Measurements from ENCODE around the gene EPB41L4A. TPM values are rescaled to one million over a fixed set of nuclear protein-coding genes. Genes with fewer than 3 reads are reported as not detected.
A peak's percentile ranks its signal among the peaks of the same experiment; 100 is the strongest.

Gene EPB41L4A
- total RNA-seq, 1 donor from 2014 or later, result 37.7 TPM

DNA sequence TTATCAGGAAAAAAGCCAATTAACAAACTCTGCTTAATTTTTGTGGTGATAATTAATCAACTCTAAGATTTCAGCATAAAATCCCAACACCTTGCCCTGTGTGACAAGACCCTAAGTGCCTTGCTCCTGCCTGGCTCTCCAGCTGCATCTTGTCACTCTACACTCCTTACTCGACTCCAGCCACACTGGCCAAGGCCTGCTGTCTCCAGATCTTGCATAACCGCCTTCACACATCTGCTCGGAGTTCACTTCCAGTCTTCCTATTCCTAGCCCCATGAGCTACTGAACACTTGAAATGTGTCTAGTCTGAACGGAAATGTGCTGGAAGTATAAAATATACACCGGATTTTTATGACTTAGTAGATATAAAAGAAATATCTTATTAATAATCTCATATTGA is 259.6 kb downstream of the EPB41L4A start:
- H3K4me3 Mint-ChIP-seq (ENCODE audit: low read depth), result no peak overlapping the region

DNA sequence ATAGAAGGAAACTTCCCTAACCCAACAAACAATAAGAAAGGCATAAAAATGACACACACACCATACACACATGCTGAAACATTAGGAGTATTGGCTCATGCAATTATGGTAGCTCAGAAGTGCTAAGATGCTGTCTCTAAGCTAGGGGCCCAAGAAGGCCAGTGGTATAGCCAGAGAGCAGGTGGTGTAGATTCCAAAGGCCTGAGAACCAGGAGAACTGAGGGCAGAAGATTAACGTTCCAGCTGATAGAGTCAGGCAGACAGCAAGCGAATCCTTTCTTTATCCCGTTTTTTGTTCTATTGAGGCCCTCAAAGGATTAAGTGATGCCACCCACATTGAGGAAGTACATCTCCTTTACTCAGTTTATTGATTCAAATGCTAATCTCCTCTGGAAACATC is 262.9 kb downstream of the EPB41L4A start:
- no peak overlapping the region for H3K27ac Mint-ChIP-seq
- H3K36me3 Mint-ChIP-seq (ENCODE audit: insufficient read depth), result peaks cover 1% of the 10 kb centered on the region
- TF ChIP-seq, protein P1, sequence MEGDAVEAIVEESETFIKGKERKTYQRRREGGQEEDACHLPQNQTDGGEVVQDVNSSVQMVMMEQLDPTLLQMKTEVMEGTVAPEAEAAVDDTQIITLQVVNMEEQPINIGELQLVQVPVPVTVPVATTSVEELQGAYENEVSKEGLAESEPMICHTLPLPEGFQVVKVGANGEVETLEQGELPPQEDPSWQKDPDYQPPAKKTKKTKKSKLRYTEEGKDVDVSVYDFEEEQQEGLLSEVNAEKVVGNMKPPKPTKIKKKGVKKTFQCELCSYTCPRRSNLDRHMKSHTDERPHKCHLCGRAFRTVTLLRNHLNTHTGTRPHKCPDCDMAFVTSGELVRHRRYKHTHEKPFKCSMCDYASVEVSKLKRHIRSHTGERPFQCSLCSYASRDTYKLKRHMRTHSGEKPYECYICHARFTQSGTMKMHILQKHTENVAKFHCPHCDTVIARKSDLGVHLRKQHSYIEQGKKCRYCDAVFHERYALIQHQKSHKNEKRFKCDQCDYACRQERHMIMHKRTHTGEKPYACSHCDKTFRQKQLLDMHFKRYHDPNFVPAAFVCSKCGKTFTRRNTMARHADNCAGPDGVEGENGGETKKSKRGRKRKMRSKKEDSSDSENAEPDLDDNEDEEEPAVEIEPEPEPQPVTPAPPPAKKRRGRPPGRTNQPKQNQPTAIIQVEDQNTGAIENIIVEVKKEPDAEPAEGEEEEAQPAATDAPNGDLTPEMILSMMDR (IDR thresholded peaks at IDR 0.05; ENCODE audit: unreplicated experiment), result no peak
- H3K4me3 Mint-ChIP-seq (ENCODE audit: low read depth), result no peak overlapping the region
- no peak for DNase-seq (ENCODE audit: low spot score, unreplicated experiment)
- H3K4me1 Mint-ChIP-seq (ENCODE audit: low read depth), result peaks cover 3% of the 10 kb centered on the region
- H3K27me3 Mint-ChIP-seq, result peaks cover 3% of the 10 kb centered on the region
- H3K9me3 Mint-ChIP-seq (ENCODE audit: low read depth), result peaks cover 4% of the 10 kb centered on the region

More for the DNA sequence above, 259.6 kb downstream of the EPB41L4A start:
- Mint-ChIP-seq H3K36me3 (ENCODE audit: insufficient read depth) (peaks cover 15% of the 10 kb centered on the region), H3K9me3 (ENCODE audit: low read depth) (peaks cover 4% of the 10 kb centered on the region), H3K27me3 (peaks cover 3% of the 10 kb centered on the region), H3K4me1 (ENCODE audit: low read depth) (peaks cover 13% of the 10 kb centered on the region), H3K27ac (no peak overlapping the region)
- TF ChIP-seq, protein P1 (IDR thresholded peaks at IDR 0.05; ENCODE audit: unreplicated experiment), result no peak
- DNase-seq (ENCODE audit: low spot score, unreplicated experiment), result no peak

DNA sequence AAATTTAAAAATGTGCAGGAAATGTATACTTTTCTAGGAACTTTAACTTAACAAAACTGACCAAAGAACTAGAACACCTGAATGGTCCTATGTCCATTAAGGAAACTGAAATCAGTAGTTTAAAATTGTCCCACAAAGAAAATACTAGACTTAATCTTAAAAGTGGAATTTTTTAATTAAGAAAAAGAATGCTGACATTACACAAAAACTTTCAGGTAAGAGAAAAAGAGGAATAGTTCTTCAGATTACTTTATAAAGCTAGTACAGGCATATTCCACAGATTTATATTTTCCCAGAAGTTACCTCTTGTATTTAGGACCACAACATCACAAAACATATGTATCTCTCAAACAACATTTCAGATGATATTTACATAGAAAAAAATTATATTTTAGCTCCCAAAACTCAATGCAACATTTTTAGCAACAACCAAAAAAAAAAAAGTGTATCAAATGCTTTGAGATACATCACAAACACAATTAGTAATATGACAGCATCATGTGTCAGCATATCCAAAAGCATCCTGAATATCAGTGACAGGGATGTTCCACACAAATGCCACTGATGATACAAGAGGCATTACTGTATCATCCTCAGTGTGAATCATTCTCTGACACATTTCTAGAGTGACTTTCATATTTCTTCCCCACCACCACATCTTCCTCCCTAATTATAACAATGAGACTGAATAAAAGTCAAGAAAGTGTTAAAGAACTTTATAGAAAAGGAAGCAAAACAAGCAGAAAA is 264.0 kb downstream of the EPB41L4A start:
- DNase-seq (ENCODE audit: low spot score, unreplicated experiment), result no peak
- TF ChIP-seq, protein P1 (IDR thresholded peaks at IDR 0.05; ENCODE audit: unreplicated experiment), result no peak
- Mint-ChIP-seq H3K36me3 (ENCODE audit: insufficient read depth) (no peaks in the 10 kb centered on the region), H3K4me1 (ENCODE audit: low read depth) (no peaks in the 10 kb centered on the region), H3K9me3 (ENCODE audit: low read depth) (peaks cover 7% of the 10 kb centered on the region), H3K4me3 (ENCODE audit: low read depth) (no peak overlapping the region), H3K27ac (no peak overlapping the region), H3K27me3 (peaks cover 3% of the 10 kb centered on the region)

DNA sequence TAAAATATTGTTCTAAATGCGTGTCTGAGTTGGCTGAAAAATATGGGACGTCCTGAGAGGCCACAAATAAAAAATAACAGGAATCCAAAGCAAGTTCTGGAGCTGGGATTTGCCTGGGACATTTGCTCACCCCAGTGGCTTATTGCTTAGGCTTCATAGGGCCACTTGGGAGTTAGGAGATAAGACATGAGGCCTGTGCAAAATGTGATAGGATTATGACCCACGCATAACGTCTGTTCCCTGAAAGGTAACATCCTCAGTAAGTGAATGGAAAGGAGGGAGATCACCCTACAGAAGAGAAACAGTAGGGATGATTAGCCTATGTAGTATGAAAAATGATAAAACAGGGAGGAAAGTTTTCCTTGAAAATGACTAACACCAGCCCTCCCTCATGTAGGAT is 269.4 kb downstream of the EPB41L4A start:
- Mint-ChIP-seq H3K27me3 (no peaks in the 10 kb centered on the region), H3K4me1 (ENCODE audit: low read depth) (peaks cover 2% of the 10 kb centered on the region), H3K36me3 (ENCODE audit: insufficient read depth) (no peaks in the 10 kb centered on the region), H3K9me3 (ENCODE audit: low read depth) (peaks cover 9% of the 10 kb centered on the region), H3K4me3 (ENCODE audit: low read depth) (no peak overlapping the region), H3K27ac (no peak overlapping the region)
- TF ChIP-seq, protein P1 (IDR thresholded peaks at IDR 0.05; ENCODE audit: unreplicated experiment), result no peak
- DNase-seq (ENCODE audit: low spot score, unreplicated experiment), result no peak

DNA sequence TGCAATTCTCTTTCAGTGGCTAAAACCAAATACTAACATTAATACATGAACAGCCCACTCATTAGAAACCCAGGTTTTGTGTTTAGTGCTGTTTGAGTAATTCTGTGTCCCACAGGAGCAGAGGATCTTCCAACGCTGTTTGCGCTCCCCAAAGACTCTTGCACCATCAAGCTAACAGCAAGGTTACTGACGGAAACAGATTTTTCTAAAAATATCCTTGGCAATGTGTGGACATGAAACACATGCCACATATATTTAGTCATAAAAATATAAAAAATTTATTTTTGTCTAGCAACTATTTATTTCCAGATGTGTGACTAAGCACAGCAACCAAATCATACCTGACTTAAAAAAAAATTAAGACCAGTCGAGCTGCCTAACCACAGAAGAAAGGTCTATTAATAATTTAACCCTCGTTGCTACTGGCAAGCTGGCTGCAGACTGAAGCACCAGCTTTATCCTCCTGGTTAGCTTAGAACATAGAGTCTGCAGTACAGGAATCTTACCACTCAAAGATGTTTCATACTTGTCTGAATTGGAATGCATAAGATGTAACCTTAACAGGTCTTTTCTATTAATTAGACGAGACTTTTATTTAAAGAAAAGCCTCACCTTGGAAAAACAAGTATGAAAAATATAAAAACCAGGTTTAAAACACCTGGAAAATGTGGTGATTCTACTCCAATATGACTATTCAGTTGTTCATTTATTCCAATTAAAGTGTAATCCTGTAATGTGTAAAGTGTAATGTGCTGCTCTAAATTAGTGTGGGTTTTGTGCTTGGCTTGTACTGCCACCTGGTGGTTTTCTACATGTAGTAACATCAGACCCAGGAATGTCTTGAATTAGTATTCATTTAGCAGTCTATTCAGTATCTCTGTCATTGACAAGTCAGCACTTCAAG is 272.5 kb downstream of the EPB41L4A start:
- Mint-ChIP-seq H3K4me3 (ENCODE audit: low read depth) (no peak overlapping the region), H3K27me3 (peaks cover 3% of the 10 kb centered on the region), H3K36me3 (ENCODE audit: insufficient read depth) (no peaks in the 10 kb centered on the region), H3K9me3 (ENCODE audit: low read depth) (peaks cover 9% of the 10 kb centered on the region), H3K27ac (no peak overlapping the region), H3K4me1 (ENCODE audit: low read depth) (peaks cover 2% of the 10 kb centered on the region)
- TF ChIP-seq, protein P1 (IDR thresholded peaks at IDR 0.05; ENCODE audit: unreplicated experiment), result peak; percentile 92
- DNase-seq (ENCODE audit: low spot score, unreplicated experiment), result peak; percentile 30

All from progenitor cell of endocrine pancreas (in vitro differentiated cells).